Tibial artery (tissue), 4 donors: ENCODE data around the gene OR51D1.

Experiments
- DNase-seq, 2 donors: peaks; one replicate each; pipeline ENCODE4 v3.0.0-alpha.2; 2019
- H3K27ac ChIP-seq, 2 donors: fragments of 200-600 bp; sonication (generic) in 1 of 2; 1 replicate in 1 of 2; 2 replicates in 1 of 2; pipeline ENCODE4 v1.5.1; 2018 to 2019; ENCODE audit warnings: mild to moderate bottlenecking in 1 of 2
- H3K27me3 ChIP-seq, 2 donors: fragments of 200-600 bp; sonication (generic) in 1 of 2; one replicate each; pipeline versions ENCODE4 v1.5.1 to v1.6.0; 2016 to 2019
- H3K36me3 ChIP-seq, 3 donors: fragments of 200-600 bp; sonication (generic) in 2 of 3; one replicate each; pipeline ENCODE4 v1.5.1; 2016 to 2019; ENCODE audit warnings: mild to moderate bottlenecking in 2 of 3
- H3K4me1 ChIP-seq, 4 donors: fragments of 200-600 bp; sonication (generic) in 2 of 4; 1 replicate in 3 of 4; 2 replicates in 1 of 4; pipeline ENCODE4 v1.5.1; 2016 to 2019
- H3K4me3 ChIP-seq, 2 donors: fragments of 200-600 bp; sonication (generic) in 1 of 2; 1 replicate in 1 of 2; 2 replicates in 1 of 2; pipeline ENCODE4 v1.5.1; 2018 to 2019; ENCODE audit warnings: mild to moderate bottlenecking in 2 of 2
- H3K9me3 ChIP-seq, 3 donors: fragments of 200-600 bp; sonication (generic) in 1 of 3; one replicate each; pipeline ENCODE4 v1.5.1; 2016 to 2019
- intact Hi-C: fragments of 100-400 bp; cut with DNase I; formaldehyde crosslinking; loops from one replicate; pipeline ENCODE4 v1.15.0; 2023; ENCODE audit warnings: low total_unique reads
- TF ChIP-seq, protein P1 (sequence below), 2 experiments: fragments of 200-600 bp in 1 of 2; fragments of 450-650 bp in 1 of 2; IDR thresholded peaks; one replicate each; pipeline ENCODE4 v1.5.1; 2017 to 2019; ENCODE audit warnings: antibody characterized with exemption in 2 of 2, mild to moderate bottlenecking in 1 of 2, moderate library complexity in 1 of 2

The OR51D1 gene

DNA sequence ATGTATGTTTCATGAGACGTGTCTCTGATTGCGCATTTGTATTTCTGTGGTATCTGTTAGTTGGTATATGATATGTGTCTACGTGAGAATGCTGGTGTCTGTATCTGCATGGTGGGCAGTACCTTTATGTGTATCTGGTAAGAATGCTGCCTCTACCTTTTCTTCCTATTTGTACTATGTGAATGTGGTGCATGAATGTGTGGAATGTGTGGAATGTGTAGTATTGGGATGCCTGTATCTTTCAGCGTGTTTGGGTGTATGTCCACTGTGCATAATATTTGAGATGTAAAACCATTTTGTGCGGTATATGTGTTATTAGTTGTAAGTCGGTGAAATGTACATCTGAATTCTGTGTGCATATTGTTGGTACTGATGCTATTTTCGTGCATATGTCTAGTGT is 4.2 kb downstream of the OR51D1 start:
- Histone ChIP-seq H3K36me3 (no peaks in the 10 kb centered on the region), H3K4me1 (peaks cover 0 to 46% (median 15%) of the 10 kb centered on the region in 4 donors), H3K27me3 (no peaks in the 10 kb centered on the region), H3K9me3 (no peaks in the 10 kb centered on the region), H3K27ac (no peak overlapping the region), H3K4me3 (no peak overlapping the region)
- TF ChIP-seq, protein P1, sequence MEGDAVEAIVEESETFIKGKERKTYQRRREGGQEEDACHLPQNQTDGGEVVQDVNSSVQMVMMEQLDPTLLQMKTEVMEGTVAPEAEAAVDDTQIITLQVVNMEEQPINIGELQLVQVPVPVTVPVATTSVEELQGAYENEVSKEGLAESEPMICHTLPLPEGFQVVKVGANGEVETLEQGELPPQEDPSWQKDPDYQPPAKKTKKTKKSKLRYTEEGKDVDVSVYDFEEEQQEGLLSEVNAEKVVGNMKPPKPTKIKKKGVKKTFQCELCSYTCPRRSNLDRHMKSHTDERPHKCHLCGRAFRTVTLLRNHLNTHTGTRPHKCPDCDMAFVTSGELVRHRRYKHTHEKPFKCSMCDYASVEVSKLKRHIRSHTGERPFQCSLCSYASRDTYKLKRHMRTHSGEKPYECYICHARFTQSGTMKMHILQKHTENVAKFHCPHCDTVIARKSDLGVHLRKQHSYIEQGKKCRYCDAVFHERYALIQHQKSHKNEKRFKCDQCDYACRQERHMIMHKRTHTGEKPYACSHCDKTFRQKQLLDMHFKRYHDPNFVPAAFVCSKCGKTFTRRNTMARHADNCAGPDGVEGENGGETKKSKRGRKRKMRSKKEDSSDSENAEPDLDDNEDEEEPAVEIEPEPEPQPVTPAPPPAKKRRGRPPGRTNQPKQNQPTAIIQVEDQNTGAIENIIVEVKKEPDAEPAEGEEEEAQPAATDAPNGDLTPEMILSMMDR (IDR thresholded peaks at IDR 0.05), result no peak
- DNase-seq, result no peak
- intact Hi-C loops, result no loop called here

DNA sequence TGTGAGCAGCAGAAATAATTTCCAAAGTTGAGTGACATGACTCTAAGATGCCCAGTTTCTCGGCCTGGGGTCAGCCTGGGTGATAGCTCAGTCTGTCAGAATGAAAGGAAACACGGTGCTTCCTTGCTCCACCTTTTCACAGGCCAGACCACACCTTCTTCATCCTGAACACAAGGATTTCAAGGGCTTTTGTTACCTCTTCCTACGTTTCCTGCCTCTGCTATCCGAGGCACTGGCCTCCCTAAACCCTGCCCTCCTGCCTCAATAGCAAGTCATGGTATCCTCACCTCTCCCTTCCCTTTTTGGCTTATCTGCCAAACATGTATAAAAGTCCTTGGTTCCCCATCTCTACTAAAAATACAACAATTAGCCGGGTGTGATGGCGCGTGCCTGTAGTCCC is 4.8 kb downstream of the OR51D1 start:
- Histone ChIP-seq H3K27me3 (no peaks in the 10 kb centered on the region), H3K36me3 (no peaks in the 10 kb centered on the region), H3K27ac (peak overlapping the region; percentile 15 to 60), H3K9me3 (no peaks in the 10 kb centered on the region), H3K4me1 (peaks cover 0 to 49% (median 17%) of the 10 kb centered on the region in 4 donors), H3K4me3 (no peak overlapping the region)
- intact Hi-C loops, result no loop called here
- DNase-seq, result no peak
- TF ChIP-seq, protein P1 (IDR thresholded peaks at IDR 0.05), result no peak

DNA sequence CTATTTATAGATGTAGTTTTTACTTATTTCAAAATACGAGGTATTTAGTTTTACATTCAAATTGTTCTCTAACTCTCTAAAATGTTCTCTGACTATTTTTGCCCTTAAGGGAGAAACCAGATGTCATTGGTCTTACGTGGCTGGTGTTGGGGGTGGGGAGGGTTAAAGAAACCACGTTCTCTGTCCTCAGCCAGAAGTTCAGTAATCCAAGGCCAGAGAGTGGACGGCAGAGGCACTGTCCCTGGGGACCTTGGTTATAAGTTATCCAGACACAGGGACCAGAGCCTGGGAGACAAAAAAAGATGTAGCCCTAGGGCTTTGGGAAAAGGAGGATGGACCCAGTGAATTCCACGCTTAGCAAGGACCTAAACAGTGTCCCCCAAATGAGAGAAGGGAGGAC is 5.8 kb downstream of the OR51D1 start:
- DNase-seq, result no peak
- Histone ChIP-seq H3K4me1 (peaks cover 0 to 54% (median 15%) of the 10 kb centered on the region in 4 donors), H3K9me3 (no peaks in the 10 kb centered on the region), H3K27me3 (no peaks in the 10 kb centered on the region), H3K36me3 (no peaks in the 10 kb centered on the region), H3K27ac (peak overlapping the region; percentile 42 to 60), H3K4me3 (peak overlapping the region; percentile 34 to 38)
- intact Hi-C loops, result no loop called here
- TF ChIP-seq, protein P1 (IDR thresholded peaks at IDR 0.05), result no peak

DNA sequence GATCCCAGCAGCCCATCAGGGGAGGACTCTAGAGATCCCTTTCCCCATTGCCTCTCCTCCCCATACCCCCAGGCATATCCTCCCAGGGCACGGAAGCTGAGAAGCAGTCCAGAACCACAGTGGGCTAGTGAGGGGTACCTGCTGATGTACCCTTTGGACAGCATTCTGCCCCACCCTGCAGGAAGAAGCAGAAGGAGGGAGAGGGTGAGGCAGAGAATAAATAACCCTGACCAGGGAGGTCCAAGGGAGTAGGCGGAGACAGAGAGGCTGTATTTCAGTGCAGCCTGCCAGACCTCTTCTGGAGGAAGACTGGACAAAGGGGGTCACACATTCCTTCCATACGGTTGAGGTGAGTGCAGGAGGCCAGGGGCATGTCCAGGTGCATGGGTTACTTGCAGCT is 6.4 kb downstream of the OR51D1 start, which contains the start of gene OR51E1:
Gene OR51E1 (plus strand): TSS at position 301 of the 400 bp plus-strand sequence. CDS start 8,545 bp downstream, outside the sequence.
- no peaks in the 10 kb centered on the region for H3K27me3 ChIP-seq
- no peaks in the 10 kb centered on the region for H3K36me3 ChIP-seq
- H3K27ac ChIP-seq, result peak within 1 kb of the TSS; percentile 42 to 60
- TF ChIP-seq, protein P1 (IDR thresholded peaks at IDR 0.05), result no peak
- peaks cover 0 to 59% (median 15%) of the 10 kb centered on the region in 4 donors for H3K4me1 ChIP-seq
- DNase-seq, result no peak
- H3K4me3 ChIP-seq, result peak within 1 kb of the TSS; percentile 34 to 38
- intact Hi-C loops, result no loop called here
- H3K9me3 ChIP-seq, result no peaks in the 10 kb centered on the region

DNA sequence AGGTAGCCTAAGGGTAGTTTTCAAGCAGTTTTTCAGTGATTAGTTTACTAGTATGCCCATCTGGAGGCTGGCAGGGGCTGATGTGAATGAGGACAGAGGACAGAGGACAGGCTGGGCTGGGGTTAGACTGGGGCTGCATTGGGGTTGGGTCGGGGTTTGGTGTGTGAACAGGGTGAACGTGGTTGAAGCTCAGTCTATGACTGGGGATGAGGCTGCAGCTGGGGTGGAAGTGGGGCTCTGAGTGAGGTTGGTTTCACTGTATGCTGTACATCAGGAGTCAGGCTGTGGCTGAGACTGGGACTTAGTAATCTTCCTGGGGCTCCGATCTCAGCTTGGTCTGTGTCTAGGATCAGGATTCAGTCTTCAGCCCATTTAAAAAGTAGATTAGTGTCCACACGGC is 7.0 kb downstream of the OR51D1 start:
- H3K4me3 ChIP-seq, result peak overlapping the region; percentile 34 to 38
- intact Hi-C loops, result no loop called here
- no peaks in the 10 kb centered on the region for H3K27me3 ChIP-seq
- no peaks in the 10 kb centered on the region for H3K36me3 ChIP-seq
- no peaks in the 10 kb centered on the region for H3K9me3 ChIP-seq
- TF ChIP-seq, protein P1 (IDR thresholded peaks at IDR 0.05), result no peak
- no peak for DNase-seq
- H3K4me1 ChIP-seq, result peaks cover 0 to 62% (median 15%) of the 10 kb centered on the region in 4 donors
- H3K27ac ChIP-seq, result peak overlapping the region; percentile 42 to 60

DNA sequence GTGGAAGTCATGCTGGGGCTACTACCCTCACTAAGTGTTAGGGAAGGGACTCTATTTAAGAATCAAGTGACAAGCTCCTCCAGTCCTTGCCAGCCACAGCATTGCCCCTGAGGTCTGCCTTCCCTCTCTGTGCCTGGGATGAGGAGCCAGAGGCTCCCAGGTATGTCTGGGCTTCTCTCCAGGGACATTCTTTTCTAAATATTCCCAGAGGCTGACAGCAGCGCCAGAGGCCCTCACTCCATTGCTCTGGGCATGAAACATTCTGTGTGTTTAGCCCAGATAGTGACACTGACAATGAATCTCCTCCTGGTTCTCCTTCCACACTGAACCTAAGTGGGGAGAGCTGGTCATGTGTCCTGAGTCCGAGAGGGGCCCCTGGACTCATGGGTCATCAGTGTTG is 8.7 kb downstream of the OR51D1 start:
- intact Hi-C loops, result no loop called here
- Histone ChIP-seq H3K36me3 (no peaks in the 10 kb centered on the region), H3K4me3 (peak overlapping the region in 1 of 2 donors; percentile 34), H3K27ac (peak overlapping the region; percentile 42 to 60), H3K9me3 (no peaks in the 10 kb centered on the region), H3K27me3 (no peaks in the 10 kb centered on the region), H3K4me1 (peaks cover 0 to 64% (median 15%) of the 10 kb centered on the region in 4 donors)
- DNase-seq, result no peak
- TF ChIP-seq, protein P1 (IDR thresholded peaks at IDR 0.05), result no peak
